Measurements from ENCODE around the gene NANOS1.

NANOS1 gene

DNA sequence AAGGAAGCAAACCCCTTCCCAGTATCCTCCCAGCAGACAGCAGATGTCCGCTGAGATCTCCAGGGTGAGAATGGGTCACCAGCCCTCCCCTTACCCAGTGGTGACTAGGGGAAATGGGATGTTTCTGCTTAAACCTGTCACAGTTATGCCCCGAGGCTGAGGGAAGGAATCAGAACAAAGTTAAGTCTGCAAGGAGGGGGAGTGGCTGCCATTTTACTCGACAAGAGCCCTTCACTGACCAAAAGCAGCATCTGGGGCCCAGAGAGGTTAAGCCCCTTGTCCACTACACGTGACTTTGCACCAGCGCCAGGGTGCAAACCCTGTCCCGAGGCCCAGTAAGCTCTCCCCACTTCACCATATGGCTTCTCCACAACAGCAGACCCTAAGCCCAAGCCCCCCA lies 4.6 kb upstream of the NANOS1 start:
- H3K27me3 ChIP-seq (ENCODE audit: insufficient read depth, low read length, poor library complexity): no peaks in the 10 kb centered on the region
- no peaks in the 10 kb centered on the region for H3K36me3 ChIP-seq (ENCODE audit: insufficient read depth, low read length)
- H3K27ac ChIP-seq (ENCODE audit: low read length): no peak overlapping the region
- no peak overlapping the region for H3K9ac ChIP-seq (ENCODE audit: low read depth, low read length)
- H2AFZ ChIP-seq (ENCODE audit: low read depth, low read length): no peak overlapping the region
- H3K9me3 ChIP-seq (ENCODE audit: insufficient read depth, low read length, severe bottlenecking): no peaks in the 10 kb centered on the region
- TF ChIP-seq, protein P1, sequence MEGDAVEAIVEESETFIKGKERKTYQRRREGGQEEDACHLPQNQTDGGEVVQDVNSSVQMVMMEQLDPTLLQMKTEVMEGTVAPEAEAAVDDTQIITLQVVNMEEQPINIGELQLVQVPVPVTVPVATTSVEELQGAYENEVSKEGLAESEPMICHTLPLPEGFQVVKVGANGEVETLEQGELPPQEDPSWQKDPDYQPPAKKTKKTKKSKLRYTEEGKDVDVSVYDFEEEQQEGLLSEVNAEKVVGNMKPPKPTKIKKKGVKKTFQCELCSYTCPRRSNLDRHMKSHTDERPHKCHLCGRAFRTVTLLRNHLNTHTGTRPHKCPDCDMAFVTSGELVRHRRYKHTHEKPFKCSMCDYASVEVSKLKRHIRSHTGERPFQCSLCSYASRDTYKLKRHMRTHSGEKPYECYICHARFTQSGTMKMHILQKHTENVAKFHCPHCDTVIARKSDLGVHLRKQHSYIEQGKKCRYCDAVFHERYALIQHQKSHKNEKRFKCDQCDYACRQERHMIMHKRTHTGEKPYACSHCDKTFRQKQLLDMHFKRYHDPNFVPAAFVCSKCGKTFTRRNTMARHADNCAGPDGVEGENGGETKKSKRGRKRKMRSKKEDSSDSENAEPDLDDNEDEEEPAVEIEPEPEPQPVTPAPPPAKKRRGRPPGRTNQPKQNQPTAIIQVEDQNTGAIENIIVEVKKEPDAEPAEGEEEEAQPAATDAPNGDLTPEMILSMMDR (IDR thresholded peaks at IDR 0.05; ENCODE audit: borderline replicate concordance, extremely low read depth, low read length, poor library complexity, severe bottlenecking): no peak
- no peak for TF ChIP-seq EZH2 (IDR thresholded peaks at IDR 0.05; ENCODE audit: borderline replicate concordance, low read depth, low read length, severe bottlenecking)
- ATAC-seq (ENCODE audit: insufficient read depth, low read depth) (no peak), DNase-seq (no peak)
- H4K20me1 ChIP-seq (ENCODE audit: insufficient read depth, low read length): no peaks in the 10 kb centered on the region
- H3K4me1 ChIP-seq (ENCODE audit: insufficient read depth, low read length): peaks cover 8% of the 10 kb centered on the region
- no peaks in the 10 kb centered on the region for H3K79me2 ChIP-seq (ENCODE audit: insufficient read depth, low read length)
- H3K4me3 ChIP-seq (ENCODE audit: low read depth in 1 of 2, low read length in 2 of 2): no peak overlapping the region
- no peak overlapping the region for H3K4me2 ChIP-seq (ENCODE audit: insufficient read depth, low read length)

DNA sequence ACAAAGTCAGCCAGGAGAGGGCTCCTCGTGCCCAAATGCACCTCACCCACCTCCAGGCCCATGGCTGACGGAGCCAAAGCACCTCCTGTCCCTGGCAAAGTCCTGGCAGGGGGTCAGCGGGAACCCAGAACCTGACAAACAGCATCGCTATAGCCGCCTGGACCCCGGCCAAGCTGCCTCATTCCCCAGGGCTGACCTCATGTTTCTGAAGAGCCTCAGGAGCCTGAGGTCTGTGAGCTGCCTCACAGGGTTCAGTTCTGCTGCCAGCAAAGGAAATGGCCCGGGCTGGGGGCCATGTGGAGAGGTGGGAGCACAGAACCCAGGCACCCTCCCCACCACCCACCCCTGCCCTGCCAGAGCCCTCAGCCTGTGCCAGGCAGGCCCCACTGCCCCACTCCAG lies 4.2 kb upstream of the NANOS1 start:
- no peaks in the 10 kb centered on the region for H3K79me2 ChIP-seq (ENCODE audit: insufficient read depth, low read length)
- H3K9ac ChIP-seq (ENCODE audit: low read depth, low read length): no peak overlapping the region
- no peak overlapping the region for H3K27ac ChIP-seq (ENCODE audit: low read length)
- no peak for TF ChIP-seq EZH2 (IDR thresholded peaks at IDR 0.05; ENCODE audit: borderline replicate concordance, low read depth, low read length, severe bottlenecking)
- TF ChIP-seq, protein P1 (IDR thresholded peaks at IDR 0.05; ENCODE audit: borderline replicate concordance, extremely low read depth, low read length, poor library complexity, severe bottlenecking): no peak
- H3K27me3 ChIP-seq (ENCODE audit: insufficient read depth, low read length, poor library complexity): no peaks in the 10 kb centered on the region
- peaks cover 8% of the 10 kb centered on the region for H3K4me1 ChIP-seq (ENCODE audit: insufficient read depth, low read length)
- H2AFZ ChIP-seq (ENCODE audit: low read depth, low read length): no peak overlapping the region
- H3K4me2 ChIP-seq (ENCODE audit: insufficient read depth, low read length): no peak overlapping the region
- no peak for ATAC-seq (ENCODE audit: insufficient read depth, low read depth)
- H4K20me1 ChIP-seq (ENCODE audit: insufficient read depth, low read length): no peaks in the 10 kb centered on the region
- H3K9me3 ChIP-seq (ENCODE audit: insufficient read depth, low read length, severe bottlenecking): no peaks in the 10 kb centered on the region
- H3K36me3 ChIP-seq (ENCODE audit: insufficient read depth, low read length): no peaks in the 10 kb centered on the region
- H3K4me3 ChIP-seq (ENCODE audit: low read depth in 1 of 2, low read length in 2 of 2): no peak overlapping the region
- no peak for DNase-seq

DNA sequence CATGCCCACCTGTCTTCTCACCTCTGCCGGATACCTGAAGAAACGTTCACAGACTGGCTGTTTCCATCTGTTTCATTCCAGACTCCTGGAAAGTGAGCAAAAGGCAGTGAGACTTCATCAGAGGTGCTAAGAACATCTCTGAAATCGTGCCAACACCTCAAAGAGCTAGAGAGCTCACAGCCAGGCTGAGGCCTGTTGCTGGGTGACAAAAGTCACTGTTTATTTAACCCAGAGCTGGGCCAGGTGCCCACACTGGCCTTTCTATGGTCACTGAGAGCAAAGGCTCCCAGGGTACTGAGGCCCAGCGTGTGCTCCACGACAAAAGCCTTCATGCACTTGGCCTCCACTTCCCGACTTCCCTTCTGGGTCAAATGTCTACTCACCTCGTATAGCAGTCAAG lies 3.7 kb upstream of the NANOS1 start:
- no peak overlapping the region for H3K9ac ChIP-seq (ENCODE audit: low read depth, low read length)
- H4K20me1 ChIP-seq (ENCODE audit: insufficient read depth, low read length): no peaks in the 10 kb centered on the region
- ATAC-seq (ENCODE audit: insufficient read depth, low read depth): no peak
- no peak overlapping the region for H3K27ac ChIP-seq (ENCODE audit: low read length)
- H3K79me2 ChIP-seq (ENCODE audit: insufficient read depth, low read length): 0 out of 2 replicates have a peak, but pooled peaks cover 3% of the 10 kb centered on the region
- H3K4me2 ChIP-seq (ENCODE audit: insufficient read depth, low read length): no peak overlapping the region
- H3K36me3 ChIP-seq (ENCODE audit: insufficient read depth, low read length): no peaks in the 10 kb centered on the region
- peaks cover 11% of the 10 kb centered on the region for H3K4me1 ChIP-seq (ENCODE audit: insufficient read depth, low read length)
- no peak for DNase-seq
- no peak for TF ChIP-seq EZH2 (IDR thresholded peaks at IDR 0.05; ENCODE audit: borderline replicate concordance, low read depth, low read length, severe bottlenecking)
- TF ChIP-seq, protein P1 (IDR thresholded peaks at IDR 0.05; ENCODE audit: borderline replicate concordance, extremely low read depth, low read length, poor library complexity, severe bottlenecking): no peak
- H2AFZ ChIP-seq (ENCODE audit: low read depth, low read length): no peak overlapping the region
- no peak overlapping the region for H3K4me3 ChIP-seq (ENCODE audit: low read depth in 1 of 2, low read length in 2 of 2)
- no peaks in the 10 kb centered on the region for H3K9me3 ChIP-seq (ENCODE audit: insufficient read depth, low read length, severe bottlenecking)
- no peaks in the 10 kb centered on the region for H3K27me3 ChIP-seq (ENCODE audit: insufficient read depth, low read length, poor library complexity)

Data from DND-41 (cell line).